AG04449 (cell line): ENCODE measurements around the gene CDK5R1.

ENCODE experiments used
- CTCF ChIA-PET: fragments of 350-600 bp; formaldehyde crosslinking; extraction: SDS; loops from one replicate; lab custom pipeline; 2021; ENCODE audit warnings: antibody characterized with exemption; lab: Yijun Ruan, JAX
- POLR2A ChIA-PET: fragments of 400-600, 350-600 bp; formaldehyde crosslinking; extraction: SDS; loops from one replicate; lab custom pipeline; 2020; ENCODE audit warnings: antibody characterized with exemption, inconsistent platforms; lab: Yijun Ruan, JAX
- DNase-seq: peaks from one replicate; pipeline ENCODE4 v3.0.0-alpha.2; 2010; ENCODE audit warnings: low read depth, low spot score
- H3K4me3 ChIP-seq: 2 replicates; pipeline ENCODE4 v1.5.1; 2011; ENCODE audit warnings: low read depth, mild to moderate bottlenecking, control low read depth, low read length
- CTCF ChIP-seq: IDR thresholded peaks from one replicate; pipeline ENCODE4 v1.5.1; 2011; ENCODE audit warnings: mild to moderate bottlenecking, moderate library complexity, low read length, control low read depth, inconsistent platforms; ENCODE audit not compliant: insufficient read depth; ENCODE audit errors: missing control alignments

The CDK5R1 gene

GRCh38 chr17:32463304-32463703 lies 23.5 kb upstream of the CDK5R1 start:
- CTCF ChIA-PET = interaction anchor here (1.0 to 11.1 kb wide), 15 partner anchors 9 to 297 kb away, joined by 3 to 247 read pairs (median 25); partner anchors contain the start of genes CDK5R1 and PSMD11
- POLR2A ChIA-PET = no interaction called here
- no peak for TF ChIP-seq CTCF
- no peak overlapping the region for H3K4me3 ChIP-seq
- DNase-seq = no peak

GRCh38 chr17:32464374-32464773 lies 22.4 kb upstream of the CDK5R1 start:
- TF ChIP-seq CTCF = no peak
- POLR2A ChIA-PET = no interaction called here
- CTCF ChIA-PET = interaction anchor here (1.2 to 11.1 kb wide), 8 partner anchors 8 to 296 kb away, joined by 3 to 247 read pairs (median 90); partner anchors contain the start of genes CDK5R1 and PSMD11
- no peak overlapping the region for H3K4me3 ChIP-seq
- DNase-seq = no peak

- TF ChIP-seq CTCF = no peak
- CTCF ChIA-PET = interaction anchor here (0.7 to 9.8 kb wide), 5 partner anchors 7 to 215 kb away, joined by 3 to 160 read pairs (median 5); partner anchors contain the start of gene PSMD11
- POLR2A ChIA-PET = no interaction called here
- no peak for DNase-seq
- H3K4me3 ChIP-seq = no peak overlapping the region
Observed at GRCh38 chr17:32467949-32468348, 18.8 kb upstream of the CDK5R1 start.

- no peak for TF ChIP-seq CTCF
- H3K4me3 ChIP-seq = no peak overlapping the region
- POLR2A ChIA-PET = interaction anchor here (0.5 kb wide), 1 partner anchor 11 kb away, joined by 3 read pairs; no protein-coding TSS in a partner anchor
- DNase-seq = no peak
- CTCF ChIA-PET = interaction anchor here (1.0 to 9.8 kb wide), 6 partner anchors 10 to 287 kb away, joined by 3 to 160 read pairs (median 6); partner anchors contain the start of genes CDK5R1 and PSMD11
Observed at GRCh38 chr17:32470405-32471167, 16.2 kb upstream of the CDK5R1 start.

GRCh38 chr17:32471652-32472051 lies 15.1 kb upstream of the CDK5R1 start:
- DNase-seq = no peak
- POLR2A ChIA-PET = interaction anchor here (0.8 kb wide), 1 partner anchor 11 kb away, joined by 4 read pairs; no protein-coding TSS in a partner anchor
- H3K4me3 ChIP-seq = no peak overlapping the region
- CTCF ChIA-PET = interaction anchor here (1.2 to 9.8 kb wide), 6 partner anchors 11 to 285 kb away, joined by 3 to 160 read pairs (median 6); partner anchors contain the start of genes CDK5R1 and PSMD11
- TF ChIP-seq CTCF = no peak

- no peak overlapping the region for H3K4me3 ChIP-seq
- POLR2A ChIA-PET = no interaction called here
- no peak for TF ChIP-seq CTCF
- CTCF ChIA-PET = interaction anchor here (1.4 to 9.8 kb wide), 2 partner anchors 14 to 280 kb away, joined by 5 to 160 read pairs; no protein-coding TSS in a partner anchor
- DNase-seq = no peak
Observed at GRCh38 chr17:32475258-32475657, 11.5 kb upstream of the CDK5R1 start.
